ENCODE measurements around the gene HOXC9.

Gene HOXC9

GRCh38 chr12:54001283-54002187, 1.6 kb downstream of the HOXC9 start (continued):
- TF ChIP-seq TSHZ1 (tag by site-specific recombination; IDR thresholded peaks at IDR 0.05; ENCODE audit: borderline replicate concordance) (no peak), ZNF184 (tag by site-specific recombination; IDR thresholded peaks at IDR 0.05) (no peak), ZNF211 (tag by site-specific recombination; IDR thresholded peaks at IDR 0.05; ENCODE audit: low read depth) (no peak), ZNF677 (tag by site-specific recombination; IDR thresholded peaks at IDR 0.05) (no peak), IKZF3 (tag by site-specific recombination; IDR thresholded peaks at IDR 0.05) (peak; percentile 76), ZNF629 (tag by site-specific recombination; IDR thresholded peaks at IDR 0.05) (no peak), ZNF776 (tag by site-specific recombination; IDR thresholded peaks at IDR 0.05; ENCODE audit: borderline replicate concordance) (no peak), ZNF501 (tag by site-specific recombination; IDR thresholded peaks at IDR 0.05) (no peak), ZBTB11 (tag by site-specific recombination; conservative IDR thresholded peaks at IDR 0.05; ENCODE audit: low read depth) (no peak), ZBTB8A (tag by site-specific recombination; IDR thresholded peaks at IDR 0.05) (peak; percentile 42), ZNF221 (tag by site-specific recombination; IDR thresholded peaks at IDR 0.05; ENCODE audit: borderline replicate concordance) (no peak), ZNF623 (tag by site-specific recombination; IDR thresholded peaks at IDR 0.05) (no peak), ZNF248 (tag by site-specific recombination; IDR thresholded peaks at IDR 0.05) (no peak), KLF9 (tag by site-specific recombination; IDR thresholded peaks at IDR 0.05; ENCODE audit: low read depth) (peak; percentile 12; the same call in 1 of the 2 replicates), ZNF335 (tag by site-specific recombination; conservative IDR thresholded peaks at IDR 0.05) (no peak), ZNF155 (tag by site-specific recombination; IDR thresholded peaks at IDR 0.05) (no peak), PRDM2 (tag by site-specific recombination; IDR thresholded peaks at IDR 0.05; ENCODE audit: borderline replicate concordance) (no peak)

All from HEK293 (cell line).